PC-9 (cell line): ENCODE results near the gene NT5DC1.

Experiments used
- EZH2 ChIP-seq: fragments of 200-600 bp; sonication (generic); IDR thresholded peaks from 2 replicates; pipeline ENCODE4 v1.8.0; 2017; ENCODE audit warnings: antibody characterized with exemption, low read depth
- TF ChIP-seq, protein P1 (sequence below): fragments of 200-600 bp; sonication (generic); conservative IDR thresholded peaks from 2 replicates; pipeline ENCODE4 v1.6.1; 2017; ENCODE audit warnings: mixed run types, antibody characterized with exemption, mild to moderate bottlenecking, moderate library complexity

- TF ChIP-seq, protein P1, sequence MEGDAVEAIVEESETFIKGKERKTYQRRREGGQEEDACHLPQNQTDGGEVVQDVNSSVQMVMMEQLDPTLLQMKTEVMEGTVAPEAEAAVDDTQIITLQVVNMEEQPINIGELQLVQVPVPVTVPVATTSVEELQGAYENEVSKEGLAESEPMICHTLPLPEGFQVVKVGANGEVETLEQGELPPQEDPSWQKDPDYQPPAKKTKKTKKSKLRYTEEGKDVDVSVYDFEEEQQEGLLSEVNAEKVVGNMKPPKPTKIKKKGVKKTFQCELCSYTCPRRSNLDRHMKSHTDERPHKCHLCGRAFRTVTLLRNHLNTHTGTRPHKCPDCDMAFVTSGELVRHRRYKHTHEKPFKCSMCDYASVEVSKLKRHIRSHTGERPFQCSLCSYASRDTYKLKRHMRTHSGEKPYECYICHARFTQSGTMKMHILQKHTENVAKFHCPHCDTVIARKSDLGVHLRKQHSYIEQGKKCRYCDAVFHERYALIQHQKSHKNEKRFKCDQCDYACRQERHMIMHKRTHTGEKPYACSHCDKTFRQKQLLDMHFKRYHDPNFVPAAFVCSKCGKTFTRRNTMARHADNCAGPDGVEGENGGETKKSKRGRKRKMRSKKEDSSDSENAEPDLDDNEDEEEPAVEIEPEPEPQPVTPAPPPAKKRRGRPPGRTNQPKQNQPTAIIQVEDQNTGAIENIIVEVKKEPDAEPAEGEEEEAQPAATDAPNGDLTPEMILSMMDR = no peak
- no peak for TF ChIP-seq EZH2
These were observed 25.8 kb upstream of the NT5DC1 start for GRCh38 chr6:116074732-116075390.
